ENCODE results near the gene PRKCE. TPM values are rescaled to one million over a fixed set of nuclear protein-coding genes. Genes with fewer than 3 reads are reported as not detected.

Gene PRKCE
- total and polyA plus RNA-seq, 2 donors (not counting 3 experiments of a cell fraction or from before 2014, with no cell fraction given) = 27.9 to 33.9 TPM

GRCh38 chr2:45774688-45775244 lies 123.3 kb downstream of the PRKCE start:
- no peak overlapping the region for H3K4me3 ChIP-seq (replicated peaks in 1 of 3; ENCODE audit: insufficient read depth in 1 of 3, low read depth in 1 of 3, low read length in 3 of 3)
- H3K9me1 ChIP-seq (replicated peaks; ENCODE audit: control insufficient read depth, extremely low read depth, insufficient read depth, low read length) = no peaks in the 10 kb centered on the region
- no peaks in the 10 kb centered on the region for H3K36me3 ChIP-seq (ENCODE audit: control insufficient read depth in 2 of 2, extremely low read depth in 1 of 2, insufficient read depth in 2 of 2, low read length in 2 of 2)
- CTCF ChIA-PET = interaction anchor here (1.7 kb wide), 1 partner anchor 12 kb away, joined by 4 read pairs; no protein-coding TSS in a partner anchor
- no TSS peak for BruUV-seq (replicated peaks)
- no peaks in the 10 kb centered on the region for H3K79me2 ChIP-seq (ENCODE audit: control insufficient read depth, insufficient read depth, low read length)
- H3K9ac ChIP-seq (replicated peaks; ENCODE audit: extremely low read depth, insufficient read depth, low read length) = no peak overlapping the region
- H2AFZ ChIP-seq (ENCODE audit: low read depth, low read length) = no peak overlapping the region
- H3K27ac ChIP-seq (ENCODE audit: insufficient read depth, low read depth, low read length) = no peak overlapping the region
- H4K20me1 ChIP-seq (replicated peaks; ENCODE audit: control insufficient read depth, extremely low read depth, insufficient read depth, low read length) = no peaks in the 10 kb centered on the region
- POLR2A ChIA-PET = no interaction called here
- DNase-seq (ENCODE audit: low read depth, low spot score) (no peak), FAIRE-seq (no peak)
- no peak overlapping the region for H3K4me2 ChIP-seq (ENCODE audit: insufficient read depth, low read length)
- H3K4me1 ChIP-seq (ENCODE audit: control insufficient read depth, extremely low read depth, insufficient read depth, low read length) = peaks cover 10% of the 10 kb centered on the region
- dilution Hi-C loops (cut with MboI; ENCODE audit: extremely low pct_ligation_motif_present, low sequenced_read_pairs) = no loop called here
- peaks cover 0 to 2% of the 10 kb centered on the region in 2 experiments for H3K27me3 ChIP-seq (ENCODE audit: control insufficient read depth in 2 of 2, insufficient read depth in 2 of 2, low read length in 2 of 2)
- intact Hi-C loops (cut with micrococcal nuclease) = loop anchor here (5.0 kb wide), 1 partner anchor 187 kb away; no protein-coding TSS in a partner anchor
- TF ChIP-seq JUN (IDR thresholded peaks at IDR 0.05; ENCODE audit: borderline replicate concordance, insufficient read depth, insufficient read length, low read depth) (no peak), EZH2 (IDR thresholded peaks at IDR 0.05; ENCODE audit: borderline replicate concordance, low read depth, low read length, severe bottlenecking) (no peak), GATA2 (IDR thresholded peaks at IDR 0.05; ENCODE audit: insufficient read depth, insufficient read length, low read depth, low read length) (no peak), MAX (IDR thresholded peaks at IDR 0.05; ENCODE audit: insufficient read depth, insufficient read length) (no peak), FOS (IDR thresholded peaks at IDR 0.05; ENCODE audit: borderline replicate concordance, insufficient read depth, low read length) (no peak), POLR2AphosphoS5 (IDR thresholded peaks at IDR 0.05; ENCODE audit: insufficient read depth, low read depth, low read length) (no peak), MYC (IDR thresholded peaks at IDR 0.05; ENCODE audit: low read depth, low read length) (no peak), CTCF (IDR thresholded peaks at IDR 0.05; ENCODE audit: extremely low read depth in 1 of 2, insufficient read depth in 1 of 2, low read depth in 1 of 2, low read length in 2 of 2) (no peak), POLR2A (IDR thresholded peaks at IDR 0.05; ENCODE audit: low read depth, low read length) (no peak)
- no peaks in the 10 kb centered on the region for H3K9me3 ChIP-seq (replicated peaks; ENCODE audit: control insufficient read depth, insufficient read depth, low read length)
